ENCODE results near the gene MYL3. TPM values are rescaled to one million over a fixed set of nuclear protein-coding genes. Genes with fewer than 3 reads are reported as not detected.

MYL3 gene
- total RNA-seq, 2 donors from 2014 or later: 208 to 223 TPM

GRCh38 chr3:46889381-46890110, 26.3 kb upstream of the MYL3 start:
- no peak overlapping the region for H3K27ac ChIP-seq
- no peaks in the 10 kb centered on the region for H3K9me3 ChIP-seq
- no peak for DNase-seq (ENCODE audit: low spot score)
- H3K36me3 ChIP-seq: no peaks in the 10 kb centered on the region
- no peak for TF ChIP-seq CTCF (IDR thresholded peaks at IDR 0.05)
- no peak overlapping the region for H3K4me3 ChIP-seq
- H3K4me1 ChIP-seq: peaks cover 0 to 22% of the 10 kb centered on the region in 2 donors
- H3K27me3 ChIP-seq: no peaks in the 10 kb centered on the region

- H3K4me3 ChIP-seq: no peak overlapping the region
- peaks cover 0 to 23% of the 10 kb centered on the region in 2 donors for H3K4me1 ChIP-seq
- no peaks in the 10 kb centered on the region for H3K27me3 ChIP-seq
- no peak overlapping the region for H3K27ac ChIP-seq
- TF ChIP-seq CTCF (IDR thresholded peaks at IDR 0.05): no peak
- no peaks in the 10 kb centered on the region for H3K36me3 ChIP-seq
- no peak for DNase-seq (ENCODE audit: low spot score)
- no peaks in the 10 kb centered on the region for H3K9me3 ChIP-seq
These were observed 25.5 kb upstream of the MYL3 start for GRCh38 chr3:46888705-46889104.

GRCh38 chr3:46887980-46888494, 24.8 kb upstream of the MYL3 start:
- TF ChIP-seq CTCF (IDR thresholded peaks at IDR 0.05): no peak
- no peak for DNase-seq (ENCODE audit: low spot score)
- H3K27ac ChIP-seq: no peak overlapping the region

GRCh38 chr3:46885612-46886011, 22.4 kb upstream of the MYL3 start:
- Histone ChIP-seq H3K4me3 (no peak overlapping the region), H3K36me3 (no peaks in the 10 kb centered on the region), H3K4me1 (peaks cover 0 to 26% of the 10 kb centered on the region in 2 donors), H3K27ac (no peak overlapping the region), H3K27me3 (peaks cover 0 to 16% of the 10 kb centered on the region in 2 donors), H3K9me3 (no peaks in the 10 kb centered on the region)
- DNase-seq (ENCODE audit: low spot score): no peak
- no peak for TF ChIP-seq CTCF (IDR thresholded peaks at IDR 0.05)

More at GRCh38 chr3:46887980-46888494, 24.8 kb upstream of the MYL3 start:
- Histone ChIP-seq H3K9me3 (no peaks in the 10 kb centered on the region), H3K4me3 (no peak overlapping the region), H3K4me1 (peaks cover 0 to 25% of the 10 kb centered on the region in 2 donors), H3K36me3 (no peaks in the 10 kb centered on the region), H3K27me3 (peaks cover 0 to under 1% of the 10 kb centered on the region in 2 donors)

- Histone ChIP-seq H3K27me3 (peaks cover 0 to 16% of the 10 kb centered on the region in 2 donors), H3K4me3 (no peak overlapping the region), H3K36me3 (no peaks in the 10 kb centered on the region), H3K27ac (no peak overlapping the region), H3K4me1 (peaks cover 0 to 26% of the 10 kb centered on the region in 2 donors), H3K9me3 (no peaks in the 10 kb centered on the region)
- TF ChIP-seq CTCF (IDR thresholded peaks at IDR 0.05): no peak
- DNase-seq (ENCODE audit: low spot score): no peak
These were observed 21.7 kb upstream of the MYL3 start for GRCh38 chr3:46884929-46885328.

All from right atrium auricular region (tissue), 2 donors.